IMR-90 (cell line): ENCODE data around the gene CDCA4. TPM values are rescaled to one million over a fixed set of nuclear protein-coding genes. Genes with fewer than 3 reads are reported as not detected.

ENCODE experiments used
- ATAC-seq: fragments of 200-7000 bp; cut with Tn5 transposase; 2 replicates; pipeline ENCODE4 v1.9.1; 2020; ENCODE audit warnings: low read depth, mild to moderate bottlenecking, moderate library complexity
- BruUV-seq: library from RNA; stranded (reverse); fragments of 400-500 nt; replicated peaks from 2 replicates; lab custom pipeline; 2021; lab: Mats Ljungman, UMichigan
- CTCF ChIA-PET: fragments of 300-600 bp; formaldehyde crosslinking; extraction: SDS; loops from one replicate; lab custom pipeline; 2021; ENCODE audit warnings: antibody characterized with exemption; lab: Yijun Ruan, JAX
- POLR2A ChIA-PET: fragments of 300-600 bp; sonication (Branson Sonifier 250); formaldehyde crosslinking; loops from one replicate; lab custom pipeline; 2022; ENCODE audit warnings: antibody characterized with exemption; ENCODE audit not compliant: unreplicated experiment; lab: Charles Lee
- DNase-seq: peaks from one replicate; pipeline ENCODE4 v3.0.0; 2013
- H2AFZ ChIP-seq: replicated peaks from 2 replicates; pipeline ENCODE3; 2013; ENCODE audit warnings: low read length, mild to moderate bottlenecking; ENCODE audit not compliant: poor library complexity
- H2AK5ac ChIP-seq: 2 replicates; pipeline ENCODE4 v1.6.1; 2013; ENCODE audit warnings: low read depth, low read length, inconsistent platforms
- H2AK9ac ChIP-seq: replicated peaks from 2 replicates; pipeline ENCODE3; 2013; ENCODE audit warnings: mild to moderate bottlenecking, low read depth, low read length, moderate library complexity; ENCODE audit not compliant: poor library complexity
- H2BK120ac ChIP-seq: 2 replicates; pipeline ENCODE4 v1.6.1; 2013; ENCODE audit warnings: low read depth, low read length, inconsistent platforms
- H2BK15ac ChIP-seq: 3 replicates; pipeline ENCODE4 v1.6.1; 2013; ENCODE audit warnings: low read depth, low read length, inconsistent platforms
- H2BK20ac ChIP-seq: 2 replicates; pipeline ENCODE4 v1.6.1; 2013; ENCODE audit warnings: low read depth, mild to moderate bottlenecking, inconsistent platforms, low read length, moderate library complexity
- H2BK5ac ChIP-seq: 2 replicates; pipeline ENCODE4 v1.6.1; 2013; ENCODE audit warnings: mild to moderate bottlenecking, low read depth, low read length, inconsistent platforms; ENCODE audit not compliant: poor library complexity, severe bottlenecking
- H3K14ac ChIP-seq: replicated peaks from 2 replicates; pipeline ENCODE4 v1.6.1; 2013; ENCODE audit warnings: low read depth, low read length, inconsistent platforms
- H3K18ac ChIP-seq: 2 replicates; pipeline ENCODE4 v1.6.1; 2013; ENCODE audit warnings: low read depth, low read length, control low read depth
- H3K23ac ChIP-seq: 2 replicates; pipeline ENCODE4 v1.6.1; 2013; ENCODE audit warnings: low read depth, low read length, inconsistent platforms
- H3K27ac ChIP-seq: 2 replicates; pipeline ENCODE4 v1.5.1; 2013; ENCODE audit warnings: mild to moderate bottlenecking, control low read depth, low read length; ENCODE audit not compliant: insufficient read depth
- H3K27me3 ChIP-seq: 2 replicates; pipeline ENCODE4 v1.6.1; 2013; ENCODE audit warnings: low read length; ENCODE audit not compliant: control insufficient read depth, insufficient read depth
- H3K36me3 ChIP-seq: 2 replicates; pipeline ENCODE4 v1.6.1; 2013; ENCODE audit warnings: low read length, mixed read lengths; ENCODE audit not compliant: control insufficient read depth, insufficient read depth
- H3K4ac ChIP-seq: 2 replicates; pipeline ENCODE4 v1.6.1; 2013; ENCODE audit warnings: low read depth, low read length, inconsistent platforms
- H3K4me1 ChIP-seq: 2 replicates; pipeline ENCODE4 v1.6.1; 2013; ENCODE audit warnings: low read length, mixed read lengths; ENCODE audit not compliant: control insufficient read depth, insufficient read depth
- H3K4me2 ChIP-seq: 2 replicates; pipeline ENCODE4 v1.6.1; 2013; ENCODE audit warnings: low read depth, mild to moderate bottlenecking, control low read depth, low read length, moderate library complexity
- H3K4me3 ChIP-seq: 2 replicates; pipeline ENCODE4 v1.5.1; 2013; ENCODE audit warnings: low read depth, mild to moderate bottlenecking, control low read depth, low read length, moderate library complexity; ENCODE audit not compliant: insufficient read depth
- H3K56ac ChIP-seq: 2 replicates; pipeline ENCODE4 v1.6.1; 2013; ENCODE audit warnings: low read length, inconsistent platforms; ENCODE audit not compliant: insufficient read depth; ENCODE audit errors: extremely low read depth
- H3K79me1 ChIP-seq, 2 experiments: 2 replicates each; pipeline ENCODE4 v1.6.1; 2013; ENCODE audit warnings: low read length in 2 of 2, inconsistent platforms in 1 of 2, low read depth in 1 of 2
- H3K9ac ChIP-seq: 2 replicates; pipeline ENCODE4 v1.6.1; 2013; ENCODE audit warnings: low read depth, low read length, control low read depth
- H3K9me1 ChIP-seq: 2 replicates; pipeline ENCODE4 v1.6.1; 2013; ENCODE audit warnings: low read length, inconsistent platforms; ENCODE audit not compliant: insufficient read depth
- H3K9me3 ChIP-seq: 2 replicates; pipeline ENCODE4 v1.6.1; 2013; ENCODE audit warnings: low read length; ENCODE audit not compliant: control insufficient read depth, insufficient read depth
- H4K20me1 ChIP-seq: 2 replicates; pipeline ENCODE4 v1.6.1; 2013; ENCODE audit warnings: low read length, inconsistent platforms; ENCODE audit not compliant: insufficient read depth
- H4K5ac ChIP-seq: 2 replicates; pipeline ENCODE4 v1.6.1; 2013; ENCODE audit warnings: mild to moderate bottlenecking, low read depth, low read length, control low read depth
- H4K8ac ChIP-seq, 2 experiments: 2 replicates each; pipeline ENCODE4 v1.6.1; 2013; ENCODE audit warnings: low read depth in 2 of 2, low read length in 2 of 2, control low read depth in 1 of 2, inconsistent platforms in 1 of 2
- H4K91ac ChIP-seq: 2 replicates; pipeline ENCODE4 v1.6.1; 2013; ENCODE audit warnings: low read depth, low read length, inconsistent platforms; ENCODE audit not compliant: insufficient read depth
- CHD1 ChIP-seq: IDR thresholded peaks from 2 replicates; pipeline ENCODE4 v1.6.1; 2012; ENCODE audit warnings: low read depth, low read length, improper control_type of control experiment
- MAZ ChIP-seq: IDR thresholded peaks from 2 replicates; pipeline ENCODE4 v1.6.1; 2012; ENCODE audit warnings: low read depth, mild to moderate bottlenecking, low read length, improper control_type of control experiment, moderate library complexity, borderline replicate concordance
- NFE2L2 ChIP-seq: fragments of 150-350 bp; IDR thresholded peaks from 2 replicates; pipeline ENCODE4 v1.6.1; 2016; ENCODE audit warnings: low read depth, mild to moderate bottlenecking, low read length
- POLR2A ChIP-seq: IDR thresholded peaks from 2 replicates; pipeline ENCODE4 v1.6.1; 2012; ENCODE audit warnings: mild to moderate bottlenecking, low read depth, low read length
- RAD21 ChIP-seq: IDR thresholded peaks from 2 replicates; pipeline ENCODE4 v1.6.1; 2012; ENCODE audit warnings: low read length, improper control_type of control experiment
- RCOR1 ChIP-seq: IDR thresholded peaks from 2 replicates; pipeline ENCODE4 v1.6.1; 2012; ENCODE audit warnings: mild to moderate bottlenecking, low read length, improper control_type of control experiment; ENCODE audit not compliant: insufficient replicate concordance
- WGBS, 2 experiments: methylation state at CpG; one replicate each; pipeline versions ENCODE4 v1.1.5 to v1.1.7; 2013; ENCODE audit warnings: missing lambda C conversion rate in 2 of 2; ENCODE audit not compliant: insufficient read length in 1 of 2; ENCODE audit errors: extremely low coverage in 2 of 2; 5-methylcytosine and 5-hydroxymethylcytosine counted together
- dilution Hi-C: fragments of 300-500 bp; cut with HindIII; formaldehyde crosslinking; loops from one replicate; pipeline ENCODE4 v1.14.3; 2018; ENCODE audit warnings: low sequenced_read_pairs; ENCODE audit not compliant: unreplicated experiment
- in situ Hi-C: fragments of 300-500 bp; cut with MboI; formaldehyde crosslinking; loops from 3 replicates; pipeline ENCODE4 v1.14.3; 2019; ENCODE audit warnings: low sequenced_read_pairs, inconsistent platforms, mixed read lengths
- intact Hi-C: fragments of 100-400 bp; cut with micrococcal nuclease; formaldehyde crosslinking; loops from 2 replicates; pipeline ENCODE4 v1.10.0; 2022
- polyA plus RNA-seq, 3 experiments: library from polyadenylated mRNA; depleted of rRNA; stranded (reverse); fragments of >200 nt; gene quantifications; 2 replicates each; pipeline ENCODE4 v1.2.3, GENCODE V29; 2012; ENCODE audit warnings: low replicate concordance in 1 of 3
- total RNA-seq: library from RNA; depleted of rRNA; stranded (reverse); fragments of >200 nt; gene quantifications from 2 replicates; pipeline ENCODE4 v1.2.3, GENCODE V29; 2012

Gene CDCA4
- total and polyA plus RNA-seq, 2 of the 4 experiments (the other 2 are of a cell fraction): 17.7 to 18.6 TPM

DNA sequence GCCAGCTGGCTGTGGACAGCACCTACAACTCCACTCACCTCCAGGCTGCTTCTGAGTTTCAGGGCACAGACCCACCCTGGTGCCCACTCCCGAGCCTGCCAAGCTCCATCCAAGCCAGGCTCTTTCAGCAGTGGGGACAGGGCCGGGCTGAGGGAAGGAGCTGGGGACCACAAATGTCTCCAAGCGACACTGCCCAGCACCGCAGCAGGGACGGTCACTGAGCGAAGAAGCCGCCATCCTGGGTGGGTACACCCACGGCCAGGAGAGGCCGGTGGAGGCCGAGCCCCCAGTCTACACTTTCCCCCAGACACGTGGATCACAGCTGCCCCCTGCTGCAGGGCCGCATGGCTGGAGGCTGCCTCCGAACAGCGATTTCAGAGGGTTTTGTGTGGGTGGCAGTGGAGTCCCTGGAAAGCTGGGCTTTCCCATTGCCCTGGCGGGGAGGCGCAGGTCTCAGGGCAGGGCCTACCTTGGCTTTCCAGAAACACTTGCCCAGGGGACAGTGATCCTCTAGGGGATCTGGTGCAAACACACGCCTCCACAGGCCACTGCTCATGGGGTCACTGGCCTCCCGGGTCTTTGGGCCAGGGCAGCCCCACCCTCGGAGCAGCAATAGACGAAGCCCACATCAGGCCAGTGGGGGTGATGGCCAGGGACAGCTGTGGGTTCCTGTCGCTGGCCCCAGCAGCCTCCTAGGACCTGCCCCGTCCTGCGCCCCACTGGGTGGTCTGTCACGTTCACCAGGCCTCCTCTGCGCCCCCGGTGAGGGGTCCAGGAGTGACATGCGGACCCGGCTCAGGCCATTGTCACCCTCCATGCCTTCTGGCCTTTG, 45.6 kb upstream of the CDCA4 start:
- H4K8ac ChIP-seq: peak overlapping the region; percentile 3 to 80; a peak in 1 of 4 replicates
- no TSS peak for BruUV-seq
- no peaks in the 10 kb centered on the region for H4K20me1 ChIP-seq
- 87% methylated on average over 11 of the region's 28 CpGs; no CpG with 5 or more reads in 1 of the 2 experiments for WGBS, 2 experiments
- H3K4me3 ChIP-seq: no peak overlapping the region
- in situ Hi-C loops (no loop called here), intact Hi-C loops (no loop called here), dilution Hi-C loops (no loop called here)
- no peak overlapping the region for H4K5ac ChIP-seq
- H2BK15ac ChIP-seq: no peak overlapping the region
- no peaks in the 10 kb centered on the region for H3K9me3 ChIP-seq
- no peaks in the 10 kb centered on the region for H3K36me3 ChIP-seq
- no peak overlapping the region for H3K27ac ChIP-seq
- H4K91ac ChIP-seq: no peak overlapping the region
- no peak overlapping the region for H3K56ac ChIP-seq
- H3K9ac ChIP-seq: no peak overlapping the region
- H3K79me1 ChIP-seq: no peaks in the 10 kb centered on the region
- H2BK120ac ChIP-seq: no peak overlapping the region
- no peak for TF ChIP-seq MAZ
- TF ChIP-seq RCOR1: no peak
- no peak for TF ChIP-seq CHD1
- TF ChIP-seq POLR2A: no peak
- no peak for TF ChIP-seq RAD21
- TF ChIP-seq NFE2L2: no peak
- peak overlapping the region; percentile 90 for H2AFZ ChIP-seq
- H3K4me1 ChIP-seq: peaks cover 7% of the 10 kb centered on the region
- H2BK5ac ChIP-seq: no peak overlapping the region
- POLR2A ChIA-PET: no interaction called here
- peaks cover 8% of the 10 kb centered on the region; the same call in 1 of the 2 replicates for H3K9me1 ChIP-seq
- no peak overlapping the region for H3K4ac ChIP-seq
- no peak overlapping the region for H3K23ac ChIP-seq
- CTCF ChIA-PET: no interaction called here
- ATAC-seq (no peak), DNase-seq (no peak)
- H2AK5ac ChIP-seq: peak overlapping the region; percentile 37
- H3K14ac ChIP-seq: no peak overlapping the region
- no peak overlapping the region for H3K18ac ChIP-seq
- no peak overlapping the region for H3K4me2 ChIP-seq
- no peak overlapping the region for H2BK20ac ChIP-seq
- H2AK9ac ChIP-seq: peak overlapping the region; percentile 86
- no peaks in the 10 kb centered on the region for H3K27me3 ChIP-seq
